Measurements from ENCODE around the gene PRKCZ.
"Not testable (repeated sequence)": the region's sequence is repeated elsewhere in the genome, so short reads cannot be mapped to it uniquely, and the experiment has no call there.

The PRKCZ gene

GRCh38 chr1:2146836-2147517 is 96.8 kb downstream of the PRKCZ start:
- peaks cover 9% of the 10 kb centered on the region for H3K36me3 ChIP-seq (ENCODE audit: control insufficient read depth, insufficient read depth, low read length)
- 100% methylated on average over 3 of the region's 11 CpGs for WGBS (ENCODE audit: insufficient coverage, insufficient read length)
- H3K27ac ChIP-seq (ENCODE audit: low read length), result no peak overlapping the region
- DNase-seq (ENCODE audit: low read depth, low spot score), result no peak
- H3K4me3 ChIP-seq (ENCODE audit: low read length), result no peak overlapping the region
- no peaks in the 10 kb centered on the region for H3K27me3 ChIP-seq (ENCODE audit: control insufficient read depth, insufficient read depth, low read length)
- H3K4me1 ChIP-seq (ENCODE audit: control insufficient read depth, insufficient read depth, low read length), result no peaks in the 10 kb centered on the region
- no peaks in the 10 kb centered on the region for H3K9me3 ChIP-seq (ENCODE audit: control insufficient read depth, insufficient read depth, low read length)

- H3K27me3 ChIP-seq (ENCODE audit: control insufficient read depth, insufficient read depth, low read length); H3K36me3 ChIP-seq (ENCODE audit: control insufficient read depth, insufficient read depth, low read length); DNase-seq (ENCODE audit: low read depth, low spot score); H3K27ac ChIP-seq (ENCODE audit: low read length); H3K4me1 ChIP-seq (ENCODE audit: control insufficient read depth, insufficient read depth, low read length); H3K4me3 ChIP-seq (ENCODE audit: low read length); H3K9me3 ChIP-seq (ENCODE audit: control insufficient read depth, insufficient read depth, low read length): not testable (repeated sequence)
- no CpG with 5 or more reads among the region's 5 CpGs for WGBS (ENCODE audit: insufficient coverage, insufficient read length)
Measured at GRCh38 chr1:2147869-2148268, 97.7 kb downstream of the PRKCZ start.

GRCh38 chr1:2148691-2149090 is 98.5 kb downstream of the PRKCZ start:
- WGBS (ENCODE audit: insufficient coverage, insufficient read length), result no CpG with 5 or more reads among the region's 14 CpGs
- Histone ChIP-seq H3K27ac (ENCODE audit: low read length) (no peak overlapping the region), H3K4me1 (ENCODE audit: control insufficient read depth, insufficient read depth, low read length) (no peaks in the 10 kb centered on the region), H3K4me3 (ENCODE audit: low read length) (no peak overlapping the region), H3K36me3 (ENCODE audit: control insufficient read depth, insufficient read depth, low read length) (peaks cover 13% of the 10 kb centered on the region), H3K27me3 (ENCODE audit: control insufficient read depth, insufficient read depth, low read length) (no peaks in the 10 kb centered on the region), H3K9me3 (ENCODE audit: control insufficient read depth, insufficient read depth, low read length) (no peaks in the 10 kb centered on the region)
- no peak for DNase-seq (ENCODE audit: low read depth, low spot score)

GRCh38 chr1:2150801-2151200 is 100.6 kb downstream of the PRKCZ start:
- H3K27ac ChIP-seq (ENCODE audit: low read length), result no peak overlapping the region

GRCh38 chr1:2151252-2151651 is 101.0 kb downstream of the PRKCZ start:
- no peak for DNase-seq (ENCODE audit: low read depth, low spot score)
- Histone ChIP-seq H3K9me3 (ENCODE audit: control insufficient read depth, insufficient read depth, low read length) (no peaks in the 10 kb centered on the region), H3K27ac (ENCODE audit: low read length) (no peak overlapping the region), H3K36me3 (ENCODE audit: control insufficient read depth, insufficient read depth, low read length) (peaks cover 14% of the 10 kb centered on the region), H3K27me3 (ENCODE audit: control insufficient read depth, insufficient read depth, low read length) (no peaks in the 10 kb centered on the region), H3K4me3 (ENCODE audit: low read length) (no peak overlapping the region), H3K4me1 (ENCODE audit: control insufficient read depth, insufficient read depth, low read length) (no peaks in the 10 kb centered on the region)
- no CpG with 5 or more reads among the region's 10 CpGs for WGBS (ENCODE audit: insufficient coverage, insufficient read length)

More at GRCh38 chr1:2150801-2151200, 100.6 kb downstream of the PRKCZ start:
- no CpG with 5 or more reads among the region's 19 CpGs for WGBS (ENCODE audit: insufficient coverage, insufficient read length)
- Histone ChIP-seq H3K36me3 (ENCODE audit: control insufficient read depth, insufficient read depth, low read length) (peaks cover 17% of the 10 kb centered on the region), H3K4me1 (ENCODE audit: control insufficient read depth, insufficient read depth, low read length) (no peaks in the 10 kb centered on the region), H3K27me3 (ENCODE audit: control insufficient read depth, insufficient read depth, low read length) (no peaks in the 10 kb centered on the region), H3K9me3 (ENCODE audit: control insufficient read depth, insufficient read depth, low read length) (no peaks in the 10 kb centered on the region), H3K4me3 (ENCODE audit: low read length) (no peak overlapping the region)
- DNase-seq (ENCODE audit: low read depth, low spot score), result no peak

- Histone ChIP-seq H3K27me3 (ENCODE audit: control insufficient read depth, insufficient read depth, low read length) (no peaks in the 10 kb centered on the region), H3K36me3 (ENCODE audit: control insufficient read depth, insufficient read depth, low read length) (peaks cover 14% of the 10 kb centered on the region), H3K4me3 (ENCODE audit: low read length) (no peak overlapping the region), H3K4me1 (ENCODE audit: control insufficient read depth, insufficient read depth, low read length) (no peaks in the 10 kb centered on the region), H3K27ac (ENCODE audit: low read length) (no peak overlapping the region), H3K9me3 (ENCODE audit: control insufficient read depth, insufficient read depth, low read length) (no peaks in the 10 kb centered on the region)
- no CpG with 5 or more reads among the region's 6 CpGs for WGBS (ENCODE audit: insufficient coverage, insufficient read length)
- DNase-seq (ENCODE audit: low read depth, low spot score), result no peak
Measured at GRCh38 chr1:2151911-2152310, 101.7 kb downstream of the PRKCZ start.

GRCh38 chr1:2152954-2153353 is 102.7 kb downstream of the PRKCZ start:
- Histone ChIP-seq H3K36me3 (ENCODE audit: control insufficient read depth, insufficient read depth, low read length) (peaks cover 17% of the 10 kb centered on the region), H3K27me3 (ENCODE audit: control insufficient read depth, insufficient read depth, low read length) (no peaks in the 10 kb centered on the region), H3K27ac (ENCODE audit: low read length) (no peak overlapping the region), H3K9me3 (ENCODE audit: control insufficient read depth, insufficient read depth, low read length) (no peaks in the 10 kb centered on the region), H3K4me1 (ENCODE audit: control insufficient read depth, insufficient read depth, low read length) (no peaks in the 10 kb centered on the region), H3K4me3 (ENCODE audit: low read length) (no peak overlapping the region)
- WGBS (ENCODE audit: insufficient coverage, insufficient read length), result no CpG with 5 or more reads among the region's 11 CpGs
- DNase-seq (ENCODE audit: low read depth, low spot score), result no peak

- Histone ChIP-seq H3K27ac (ENCODE audit: low read length) (no peak overlapping the region), H3K27me3 (ENCODE audit: control insufficient read depth, insufficient read depth, low read length) (no peaks in the 10 kb centered on the region), H3K36me3 (ENCODE audit: control insufficient read depth, insufficient read depth, low read length) (peaks cover 20% of the 10 kb centered on the region), H3K4me1 (ENCODE audit: control insufficient read depth, insufficient read depth, low read length) (no peaks in the 10 kb centered on the region), H3K9me3 (ENCODE audit: control insufficient read depth, insufficient read depth, low read length) (no peaks in the 10 kb centered on the region), H3K4me3 (ENCODE audit: low read length) (no peak overlapping the region)
- WGBS (ENCODE audit: insufficient coverage, insufficient read length), result no CpG with 5 or more reads among the region's 21 CpGs
- DNase-seq (ENCODE audit: low read depth, low spot score), result no peak
Measured at GRCh38 chr1:2154022-2154421, 103.8 kb downstream of the PRKCZ start.

- no peak overlapping the region for H3K4me3 ChIP-seq (ENCODE audit: low read length)
- H3K4me1 ChIP-seq (ENCODE audit: control insufficient read depth, insufficient read depth, low read length), result no peaks in the 10 kb centered on the region
- peaks cover 20% of the 10 kb centered on the region for H3K36me3 ChIP-seq (ENCODE audit: control insufficient read depth, insufficient read depth, low read length)
- no peak overlapping the region for H3K27ac ChIP-seq (ENCODE audit: low read length)
- no peaks in the 10 kb centered on the region for H3K27me3 ChIP-seq (ENCODE audit: control insufficient read depth, insufficient read depth, low read length)
- DNase-seq (ENCODE audit: low read depth, low spot score), result no peak
- no peaks in the 10 kb centered on the region for H3K9me3 ChIP-seq (ENCODE audit: control insufficient read depth, insufficient read depth, low read length)
- WGBS (ENCODE audit: insufficient coverage, insufficient read length), result 100% methylated on average over 2 of the region's 10 CpGs
Measured at GRCh38 chr1:2155147-2155598, 105.0 kb downstream of the PRKCZ start.

GRCh38 chr1:2155788-2156187 is 105.6 kb downstream of the PRKCZ start:
- WGBS (ENCODE audit: insufficient coverage, insufficient read length), result no CpG with 5 or more reads among the region's 6 CpGs
- Histone ChIP-seq H3K27ac (ENCODE audit: low read length) (no peak overlapping the region), H3K4me1 (ENCODE audit: control insufficient read depth, insufficient read depth, low read length) (no peaks in the 10 kb centered on the region), H3K27me3 (ENCODE audit: control insufficient read depth, insufficient read depth, low read length) (no peaks in the 10 kb centered on the region), H3K36me3 (ENCODE audit: control insufficient read depth, insufficient read depth, low read length) (peaks cover 20% of the 10 kb centered on the region), H3K9me3 (ENCODE audit: control insufficient read depth, insufficient read depth, low read length) (no peaks in the 10 kb centered on the region), H3K4me3 (ENCODE audit: low read length) (no peak overlapping the region)
- no peak for DNase-seq (ENCODE audit: low read depth, low spot score)

- no CpG with 5 or more reads among the region's 9 CpGs for WGBS (ENCODE audit: insufficient coverage, insufficient read length)
Measured at GRCh38 chr1:2156866-2157265, 106.7 kb downstream of the PRKCZ start.

More at GRCh38 chr1:2156866-2157265, 106.7 kb downstream of the PRKCZ start:
- no peak for DNase-seq (ENCODE audit: low read depth, low spot score)
- no peak overlapping the region for H3K27ac ChIP-seq (ENCODE audit: low read length)
- no peaks in the 10 kb centered on the region for H3K9me3 ChIP-seq (ENCODE audit: control insufficient read depth, insufficient read depth, low read length)
- H3K4me3 ChIP-seq (ENCODE audit: low read length), result no peak overlapping the region
- no peaks in the 10 kb centered on the region for H3K27me3 ChIP-seq (ENCODE audit: control insufficient read depth, insufficient read depth, low read length)
- H3K4me1 ChIP-seq (ENCODE audit: control insufficient read depth, insufficient read depth, low read length), result no peaks in the 10 kb centered on the region; the same call in 1 of the 2 replicates
- H3K36me3 ChIP-seq (ENCODE audit: control insufficient read depth, insufficient read depth, low read length), result peaks cover 15% of the 10 kb centered on the region
